ENCODE data around the gene ARHGEF39.

DNA sequence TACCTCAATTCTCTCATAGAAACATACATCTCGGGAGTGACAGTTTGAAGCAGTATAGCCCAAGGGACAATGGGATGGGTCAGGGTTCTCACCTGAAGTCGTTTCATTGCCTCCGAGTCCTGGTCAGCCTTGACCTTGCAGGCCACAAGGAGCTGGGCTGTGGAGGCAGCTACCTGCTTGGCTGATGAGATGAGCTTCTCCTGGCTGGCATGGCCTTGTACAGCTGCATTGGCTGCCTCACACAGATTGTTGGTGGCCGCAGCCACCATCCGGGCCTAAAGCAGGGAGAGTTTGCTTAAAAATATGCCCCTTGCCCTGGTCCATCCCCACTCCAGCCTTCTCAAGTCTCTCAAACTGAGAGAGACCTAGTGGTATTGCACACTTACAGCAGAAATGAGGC, 33.2 kb upstream of the ARHGEF39 start:
- TF ChIP-seq EZH2 (IDR thresholded peaks at IDR 0.05; ENCODE audit: insufficient read depth, poor library complexity, severe bottlenecking) (no peak), EZH2phosphoT487 (IDR thresholded peaks at IDR 0.05; ENCODE audit: insufficient read depth, low read depth) (no peak)
